ELF-1 (cell line): ENCODE results near the gene GIN1.
"Not testable (repeated sequence)": the region's sequence is repeated elsewhere in the genome, so short reads cannot be mapped to it uniquely, and the experiment has no call there.

Source experiments
- DNase-seq: peaks from one replicate; pipeline ENCODE4 v3.0.0-alpha.2; 2016; ENCODE audit warnings: low read depth, low spot score

The GIN1 gene

GRCh38 chr5:103119765-103120606 lies at the start of gene GIN1, which contains the start of gene PPIP5K2:
Gene GIN1 (minus strand): TSS chr5:103120138. CDS start chr5:103108707, 11,431 bp downstream.
Gene PPIP5K2 (plus strand): TSS chr5:103120301. CDS start chr5:103129590, 9,289 bp downstream.
- DNase-seq, result peak; percentile 99

- no peak for DNase-seq
These were observed 46.8 kb upstream of the GIN1 start for GRCh38 chr5:103166706-103167105.

DNA sequence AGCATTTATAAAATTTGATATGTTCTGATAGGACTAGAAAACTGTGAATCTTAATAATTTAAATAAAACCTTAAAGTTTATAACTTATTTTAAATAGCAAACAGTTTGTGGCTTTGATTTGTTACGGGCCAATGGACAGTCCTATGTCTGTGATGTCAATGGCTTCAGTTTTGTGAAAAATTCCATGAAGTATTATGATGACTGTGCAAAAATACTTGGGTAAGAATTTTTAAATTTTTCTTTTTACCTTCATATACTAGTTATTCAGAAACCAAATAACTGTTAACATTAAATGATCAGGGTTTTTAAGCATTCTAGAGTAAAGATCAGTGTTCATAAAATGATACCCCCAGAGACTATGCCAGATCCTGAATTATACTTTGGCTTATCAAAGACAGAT lies 31.2 kb upstream of the GIN1 start:
- no peak for DNase-seq

GRCh38 chr5:103148213-103148612 lies 28.3 kb upstream of the GIN1 start:
- no peak for DNase-seq

- no peak for DNase-seq
These were observed 25.3 kb upstream of the GIN1 start for GRCh38 chr5:103145196-103145595.

GRCh38 chr5:103142132-103142531 lies 22.2 kb upstream of the GIN1 start:
- DNase-seq, result not testable (repeated sequence)

DNA sequence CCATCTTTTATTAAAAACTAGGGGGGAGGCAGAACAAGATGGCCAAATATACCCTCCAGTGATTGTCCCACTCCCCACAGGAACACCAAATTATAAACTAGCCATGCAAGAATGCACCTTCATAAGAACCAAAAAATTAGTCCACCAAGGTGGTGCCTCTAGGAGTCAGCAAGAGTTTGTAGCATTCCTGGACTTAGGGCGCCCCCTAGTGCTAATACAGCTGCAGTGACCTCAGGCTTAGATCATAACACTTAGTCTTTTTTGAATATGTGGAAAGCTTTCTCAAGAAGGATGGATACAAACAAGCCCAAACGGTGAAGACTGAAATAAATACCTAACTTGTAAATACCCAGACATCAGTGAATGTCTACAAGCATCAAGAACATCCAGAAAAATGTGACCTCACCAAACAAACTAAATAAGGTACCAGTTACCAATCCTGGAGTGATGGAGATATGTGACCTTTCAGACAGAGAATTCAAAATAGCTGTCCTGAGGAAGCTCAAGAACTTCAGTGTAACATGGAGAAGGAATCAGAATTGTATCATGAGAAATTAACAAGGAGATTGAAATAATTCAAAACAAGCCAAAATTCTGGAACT lies 19.4 kb upstream of the GIN1 start:
- DNase-seq, result peak; percentile 61

- no peak for DNase-seq
These were observed 18.3 kb upstream of the GIN1 start for GRCh38 chr5:103138202-103138690.

GRCh38 chr5:103135461-103135860 lies 15.5 kb upstream of the GIN1 start:
- DNase-seq, result no peak

DNA sequence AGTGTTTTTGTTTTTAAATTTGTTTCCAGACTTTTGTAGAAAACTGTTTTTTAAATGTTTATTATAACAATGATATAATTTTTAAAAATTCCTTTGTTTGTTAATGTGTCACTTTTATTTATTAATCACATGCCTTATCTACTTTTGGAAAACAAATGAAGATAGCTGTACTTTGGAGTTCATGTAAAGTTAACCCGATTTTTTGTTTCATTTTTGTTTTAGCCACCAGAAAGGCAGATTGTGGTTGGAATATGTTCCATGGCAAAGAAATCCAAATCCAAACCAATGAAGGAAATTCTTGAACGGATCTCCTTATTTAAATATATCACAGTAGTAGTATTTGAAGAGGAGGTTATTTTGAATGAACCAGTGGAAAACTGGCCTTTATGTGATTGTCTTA lies 13.3 kb upstream of the GIN1 start:
- DNase-seq, result no peak

DNA sequence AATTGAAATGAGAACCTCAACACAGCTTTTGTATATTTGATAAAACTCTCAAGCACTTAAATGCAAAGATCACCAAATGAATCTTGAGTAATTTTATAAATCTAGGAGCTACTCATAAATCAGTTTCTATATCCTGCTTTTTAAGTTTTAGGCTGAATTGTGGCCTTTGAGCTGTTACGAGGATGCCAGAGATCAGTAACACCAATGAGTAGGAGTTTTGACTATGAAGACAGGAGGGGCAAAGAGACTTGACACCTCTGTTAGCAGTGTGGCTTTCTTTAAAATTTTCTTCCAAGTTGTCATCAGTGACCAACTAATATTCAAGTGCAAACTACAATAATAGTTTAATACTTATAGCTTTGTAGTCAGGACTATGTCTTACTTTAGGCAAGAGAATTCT lies 12.7 kb upstream of the GIN1 start:
- no peak for DNase-seq

DNA sequence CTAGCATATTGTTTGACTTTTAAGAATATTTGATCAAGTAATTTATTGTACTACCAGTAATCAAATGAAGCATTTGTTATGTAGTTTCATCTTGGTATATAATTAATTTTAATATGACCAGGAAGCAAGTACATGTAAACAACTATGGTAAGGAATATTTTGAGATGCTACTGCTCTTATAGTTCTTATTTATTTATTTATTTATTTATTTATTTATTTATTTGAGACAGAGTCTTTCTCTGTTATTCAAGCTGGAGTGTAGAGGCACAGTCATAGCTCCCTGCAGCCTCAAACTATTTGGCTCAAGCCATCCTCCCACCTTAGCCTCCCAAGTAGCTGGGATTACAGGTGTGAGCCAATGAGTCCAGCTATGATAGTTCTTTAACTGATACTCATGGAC lies 8.3 kb upstream of the GIN1 start:
- DNase-seq, result no peak

- no peak for DNase-seq
These were observed 7.4 kb upstream of the GIN1 start for GRCh38 chr5:103127292-103127817.

- no peak for DNase-seq
These were observed 6.6 kb upstream of the GIN1 start for GRCh38 chr5:103126557-103126956.

- DNase-seq, result no peak
These were observed 2.3 kb upstream of the GIN1 start for GRCh38 chr5:103122242-103122641.

DNA sequence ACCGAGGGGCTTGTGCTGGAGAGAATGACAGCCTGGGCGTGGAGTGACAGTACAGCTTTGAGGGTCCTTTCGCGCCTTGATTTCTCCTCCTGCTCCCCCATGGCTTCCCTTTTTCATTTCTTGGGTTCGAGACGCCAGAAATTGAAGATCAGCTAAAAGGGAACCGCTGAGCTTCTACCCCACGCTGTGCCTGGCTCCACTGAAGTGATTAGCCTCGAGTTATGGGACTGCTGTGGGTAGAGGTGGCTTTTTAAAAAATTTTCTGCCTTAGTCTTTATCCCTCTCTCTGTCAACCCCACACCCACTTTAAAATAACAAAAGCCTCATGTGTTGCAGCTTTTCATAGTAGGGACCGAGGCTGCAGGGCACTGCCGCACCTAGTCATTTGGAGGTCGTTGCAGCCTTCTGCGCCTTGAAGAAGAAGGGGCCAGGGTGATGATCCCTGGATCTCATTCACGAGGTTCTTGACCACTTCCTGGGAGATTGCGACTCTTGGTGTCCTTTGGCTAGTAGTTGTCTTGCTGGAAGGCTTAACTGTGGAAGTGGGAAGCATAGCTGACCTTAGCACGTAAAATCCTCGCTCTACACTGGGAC lies 766 bp upstream of the GIN1 start:
- DNase-seq, result peak; percentile 57

DNA sequence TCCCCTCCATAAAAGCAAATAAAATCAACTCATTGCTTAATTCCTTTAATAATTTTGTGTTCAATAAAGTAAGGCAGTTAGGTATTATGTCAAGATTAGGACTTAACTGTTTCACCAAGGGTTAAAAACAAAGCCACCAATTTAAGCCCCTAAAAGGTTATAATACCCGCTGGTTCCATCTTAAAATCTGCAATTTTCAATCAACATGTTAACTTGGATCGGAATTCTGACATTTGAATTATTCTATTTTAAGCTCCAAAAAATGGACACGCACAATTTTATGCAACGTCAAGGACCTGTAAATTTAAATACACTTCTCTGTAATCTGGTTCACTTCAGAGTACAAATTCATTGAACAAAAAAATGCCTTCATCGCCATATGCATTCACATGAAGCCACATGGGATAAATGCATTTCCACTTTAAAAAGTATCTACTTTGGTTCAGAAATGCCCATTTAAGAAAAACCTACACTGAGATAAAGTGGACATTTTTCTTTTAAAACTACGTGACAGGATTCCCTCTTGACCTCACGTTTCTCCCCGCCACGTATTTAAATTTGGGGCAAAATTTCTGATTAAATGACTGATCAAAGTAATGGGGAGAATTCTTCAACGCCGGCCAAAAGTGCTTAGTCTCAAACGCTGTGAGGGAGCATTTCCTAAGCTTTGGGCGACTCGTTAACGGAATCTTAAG lies 721 bp downstream of the GIN1 start:
- DNase-seq, result no peak

- DNase-seq, result no peak
These were observed 2.4 kb downstream of the GIN1 start for GRCh38 chr5:103117471-103117991.

DNA sequence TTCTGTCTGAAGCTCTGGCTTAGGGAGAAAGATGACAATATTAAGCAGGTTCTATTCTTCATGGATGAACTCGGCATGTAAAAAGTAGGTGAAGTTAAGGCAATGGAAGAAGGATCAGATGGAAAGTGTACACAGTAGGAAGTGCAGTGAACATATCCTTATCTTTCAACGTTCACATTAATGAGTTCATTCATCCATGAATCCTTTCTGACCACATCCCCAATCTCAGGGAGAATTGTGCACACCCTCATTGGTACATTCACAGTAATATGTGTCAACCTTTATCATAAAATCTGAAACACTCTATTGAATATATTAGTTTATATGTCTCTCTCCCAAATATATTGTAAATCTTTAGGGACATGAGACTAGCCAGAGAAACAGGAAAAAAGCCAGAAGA lies 5.5 kb downstream of the GIN1 start:
- no peak for DNase-seq

DNA sequence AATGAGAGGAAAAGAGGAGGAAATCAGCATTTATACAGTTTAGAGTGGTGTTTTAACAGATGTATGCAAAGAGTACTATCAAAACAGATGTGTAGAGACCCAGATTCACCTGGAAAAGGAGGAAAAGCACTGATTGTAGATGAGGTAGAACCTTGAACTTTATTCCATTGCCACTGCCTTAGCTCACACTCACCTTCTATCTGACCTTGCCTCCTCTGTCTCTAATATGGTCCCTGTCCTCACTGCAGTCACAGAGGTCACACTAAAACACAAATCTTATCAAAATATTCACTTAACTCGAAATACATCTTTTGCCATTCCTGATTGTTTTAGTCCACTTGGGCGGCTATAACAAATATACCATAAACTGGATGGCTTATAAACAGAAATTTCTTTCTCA lies 7.0 kb downstream of the GIN1 start:
- DNase-seq, result no peak

- no peak for DNase-seq
These were observed 8.5 kb downstream of the GIN1 start for GRCh38 chr5:103111468-103111867.
